Mesenchymal stem cell (in vitro differentiated cells and primary cell): ENCODE results near the gene DRAXIN.

Experiments used
- DNase-seq: peaks from one replicate; pipeline ENCODE4 v3.0.0-alpha.2; 2013
- H2AFZ ChIP-seq: one replicate; pipeline ENCODE4 v1.6.1; 2013; ENCODE audit warnings: low read depth, mild to moderate bottlenecking, control low read depth, inconsistent platforms, low read length, moderate library complexity
- H2AK5ac ChIP-seq: 2 replicates; pipeline ENCODE4 v1.6.1; 2013; ENCODE audit warnings: low read length, moderate library complexity, mild to moderate bottlenecking, inconsistent platforms; ENCODE audit not compliant: severe bottlenecking
- H2BK120ac ChIP-seq: one replicate; pipeline ENCODE4 v1.6.1; 2013; ENCODE audit warnings: low read depth, mild to moderate bottlenecking, inconsistent platforms, low read length, moderate library complexity
- H2BK12ac ChIP-seq, 2 experiments: one replicate each; pipeline ENCODE4 v1.6.1; 2013; ENCODE audit warnings: inconsistent platforms in 2 of 2, low read length in 2 of 2, mild to moderate bottlenecking in 2 of 2, moderate library complexity in 2 of 2, control low read depth in 1 of 2
- H2BK15ac ChIP-seq: one replicate; pipeline ENCODE4 v1.6.1; 2013; ENCODE audit warnings: mild to moderate bottlenecking, low read depth, inconsistent platforms; ENCODE audit not compliant: poor library complexity, severe bottlenecking
- H2BK5ac ChIP-seq: 2 replicates; pipeline ENCODE4 v1.6.1; 2013; ENCODE audit warnings: low read depth, mild to moderate bottlenecking, low read length, control low read depth, inconsistent platforms; ENCODE audit not compliant: poor library complexity, severe bottlenecking
- H3K14ac ChIP-seq, 2 experiments: one replicate each; pipeline ENCODE4 v1.6.1; 2013; ENCODE audit warnings: inconsistent platforms in 2 of 2, low read length in 2 of 2, control low read depth in 1 of 2, mild to moderate bottlenecking in 1 of 2, moderate library complexity in 1 of 2
- H3K18ac ChIP-seq, 2 experiments: one replicate each; pipeline ENCODE4 v1.6.1; 2013; ENCODE audit warnings: inconsistent platforms in 2 of 2, low read length in 2 of 2, control low read depth in 1 of 2, low read depth in 1 of 2, mild to moderate bottlenecking in 1 of 2
- H3K23ac ChIP-seq, 2 experiments: one replicate each; pipeline ENCODE4 v1.6.1; 2013; ENCODE audit warnings: inconsistent platforms in 2 of 2, low read length in 2 of 2, mild to moderate bottlenecking in 2 of 2, moderate library complexity in 2 of 2, control low read depth in 1 of 2
- H3K27ac ChIP-seq: 2 replicates; pipeline ENCODE4 v1.5.1; 2013; ENCODE audit warnings: mild to moderate bottlenecking, moderate library complexity, low read length, control low read depth, inconsistent platforms; ENCODE audit not compliant: poor library complexity, severe bottlenecking
- H3K27me3 ChIP-seq, 2 experiments: 2 replicates each; pipeline versions ENCODE4 v1.6.1 to v1.7.0; 2013; ENCODE audit warnings: low read length in 2 of 2, mild to moderate bottlenecking in 2 of 2, moderate library complexity in 2 of 2, control low read depth in 1 of 2, inconsistent platforms in 1 of 2; ENCODE audit not compliant: control insufficient read depth in 1 of 2, insufficient read depth in 1 of 2
- H3K36me3 ChIP-seq, 2 experiments: 2 replicates each; pipeline versions ENCODE4 v1.6.1 to v1.7.0; 2013; ENCODE audit warnings: low read length in 2 of 2, control low read depth in 1 of 2, inconsistent platforms in 1 of 2, low read depth in 1 of 2, mild to moderate bottlenecking in 1 of 2; ENCODE audit not compliant: insufficient read depth in 2 of 2, control insufficient read depth in 1 of 2
- H3K4ac ChIP-seq, 2 experiments: one replicate each; pipeline ENCODE4 v1.6.1; 2013; ENCODE audit warnings: inconsistent platforms in 2 of 2, low read length in 2 of 2, mild to moderate bottlenecking in 2 of 2, moderate library complexity in 2 of 2, control low read depth in 1 of 2, low read depth in 1 of 2
- H3K4me1 ChIP-seq: 2 replicates; pipeline ENCODE4 v1.6.1; 2013; ENCODE audit warnings: low read depth, low read length, control low read depth; ENCODE audit not compliant: control insufficient read depth, insufficient read depth
- H3K4me2 ChIP-seq: 2 replicates; pipeline ENCODE4 v1.6.1; 2013; ENCODE audit warnings: low read length, mild to moderate bottlenecking, inconsistent platforms; ENCODE audit not compliant: poor library complexity, severe bottlenecking
- H3K4me3 ChIP-seq, 2 experiments: 2 replicates each; pipeline versions ENCODE4 v1.5.1 to v1.7.0; 2013; ENCODE audit warnings: low read length in 2 of 2, mild to moderate bottlenecking in 2 of 2, control low read depth in 1 of 2, low read depth in 1 of 2; ENCODE audit not compliant: insufficient read depth in 1 of 2
- H3K79me1 ChIP-seq: replicated peaks from 2 replicates; pipeline ENCODE4 v1.6.1; 2013; ENCODE audit warnings: mild to moderate bottlenecking, control low read depth, low read length, inconsistent platforms; ENCODE audit not compliant: poor library complexity, severe bottlenecking
- H3K9ac ChIP-seq: 2 replicates; pipeline ENCODE4 v1.7.0; 2013; ENCODE audit warnings: mild to moderate bottlenecking, low read length, moderate library complexity
- H3K9me3 ChIP-seq: 2 replicates; pipeline ENCODE4 v1.7.0; 2013; ENCODE audit warnings: mild to moderate bottlenecking, low read length; ENCODE audit not compliant: control insufficient read depth
- H4K8ac ChIP-seq: one replicate; pipeline ENCODE4 v1.6.1; 2013; ENCODE audit warnings: inconsistent platforms, mild to moderate bottlenecking, low read length, moderate library complexity
- H4K91ac ChIP-seq: one replicate; pipeline ENCODE4 v1.6.1; 2013; ENCODE audit warnings: mild to moderate bottlenecking, low read length, inconsistent platforms
- WGBS: methylation state at CpG from one replicate; pipeline ENCODE4 v1.1.7; 2013; ENCODE audit warnings: mixed read lengths; 5-methylcytosine and 5-hydroxymethylcytosine counted together

DRAXIN gene

DNA sequence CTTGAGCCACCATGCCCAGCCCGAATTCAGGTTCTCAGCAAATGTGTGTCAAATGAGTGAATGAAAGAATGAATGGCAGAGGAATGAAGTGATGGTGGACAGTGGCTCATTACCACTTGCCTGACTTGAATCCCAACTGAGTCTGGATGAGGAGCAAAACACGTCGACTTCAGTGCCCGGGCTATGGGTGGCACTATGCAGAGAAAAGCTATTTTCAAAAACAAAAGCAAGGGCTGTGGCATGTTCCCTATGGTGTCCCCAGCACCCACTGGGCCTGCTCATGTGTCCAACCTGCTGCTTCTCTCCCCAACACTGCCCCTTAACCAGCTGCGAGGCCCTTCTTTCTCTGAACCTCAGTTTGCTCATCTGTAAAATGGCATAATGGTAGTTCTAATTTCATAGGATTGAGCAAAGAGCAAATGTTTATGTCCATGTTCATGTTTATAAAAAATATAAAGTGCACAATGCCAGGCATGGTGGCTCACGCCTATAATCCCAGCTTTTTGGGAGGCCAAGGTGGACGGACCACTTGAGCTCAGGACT lies 6.2 kb upstream of the DRAXIN start:
- 90% methylated on average over 6 of the region's 7 CpGs for WGBS
- no peak overlapping the region for H2BK120ac ChIP-seq

GRCh38 chr1:11688506-11688905 lies 3.0 kb upstream of the DRAXIN start:
- Histone ChIP-seq H3K36me3 (no peaks in the 10 kb centered on the region), H3K18ac (no peak overlapping the region), H4K8ac (no peak overlapping the region), H2AK5ac (no peak overlapping the region), H3K4me3 (no peak overlapping the region), H3K4ac (no peak overlapping the region), H3K9me3 (no peaks in the 10 kb centered on the region), H2AFZ (no peak overlapping the region), H3K27me3 (peaks cover 59 to 67% of the 10 kb centered on the region in 2 experiments), H3K4me1 (peaks cover 25% of the 10 kb centered on the region), H3K79me1 (no peaks in the 10 kb centered on the region), H2BK15ac (no peak overlapping the region), H3K23ac (no peak overlapping the region), H3K4me2 (no peak overlapping the region), H2BK12ac (no peak overlapping the region), H4K91ac (no peak overlapping the region), H2BK120ac (no peak overlapping the region), H2BK5ac (no peak overlapping the region), H3K27ac (no peak overlapping the region), H3K9ac (no peak overlapping the region), H3K14ac (no peak overlapping the region)
- DNase-seq = no peak
- 94% methylated on average over 4 of the region's 4 CpGs for WGBS

More for the DNA sequence above, 6.2 kb upstream of the DRAXIN start:
- no peak overlapping the region for H2BK15ac ChIP-seq
- H2BK12ac ChIP-seq = no peak overlapping the region
- H2AFZ ChIP-seq = no peak overlapping the region
- H3K79me1 ChIP-seq = peaks cover 4% of the 10 kb centered on the region
- no peak overlapping the region for H3K18ac ChIP-seq
- H4K91ac ChIP-seq = no peak overlapping the region
- H3K9ac ChIP-seq = no peak overlapping the region
- no peak for DNase-seq
- H3K9me3 ChIP-seq = no peaks in the 10 kb centered on the region
- no peak overlapping the region for H3K4ac ChIP-seq
- H3K36me3 ChIP-seq = no peaks in the 10 kb centered on the region
- no peak overlapping the region for H3K14ac ChIP-seq
- peaks cover 34 to 53% of the 10 kb centered on the region in 2 experiments for H3K27me3 ChIP-seq
- H3K4me3 ChIP-seq = no peak overlapping the region
- H2AK5ac ChIP-seq = no peak overlapping the region
- no peak overlapping the region for H4K8ac ChIP-seq
- H3K4me1 ChIP-seq = peaks cover 13% of the 10 kb centered on the region
- H2BK5ac ChIP-seq = no peak overlapping the region
- no peak overlapping the region for H3K23ac ChIP-seq
- no peak overlapping the region for H3K27ac ChIP-seq
- H3K4me2 ChIP-seq = no peak overlapping the region

DNA sequence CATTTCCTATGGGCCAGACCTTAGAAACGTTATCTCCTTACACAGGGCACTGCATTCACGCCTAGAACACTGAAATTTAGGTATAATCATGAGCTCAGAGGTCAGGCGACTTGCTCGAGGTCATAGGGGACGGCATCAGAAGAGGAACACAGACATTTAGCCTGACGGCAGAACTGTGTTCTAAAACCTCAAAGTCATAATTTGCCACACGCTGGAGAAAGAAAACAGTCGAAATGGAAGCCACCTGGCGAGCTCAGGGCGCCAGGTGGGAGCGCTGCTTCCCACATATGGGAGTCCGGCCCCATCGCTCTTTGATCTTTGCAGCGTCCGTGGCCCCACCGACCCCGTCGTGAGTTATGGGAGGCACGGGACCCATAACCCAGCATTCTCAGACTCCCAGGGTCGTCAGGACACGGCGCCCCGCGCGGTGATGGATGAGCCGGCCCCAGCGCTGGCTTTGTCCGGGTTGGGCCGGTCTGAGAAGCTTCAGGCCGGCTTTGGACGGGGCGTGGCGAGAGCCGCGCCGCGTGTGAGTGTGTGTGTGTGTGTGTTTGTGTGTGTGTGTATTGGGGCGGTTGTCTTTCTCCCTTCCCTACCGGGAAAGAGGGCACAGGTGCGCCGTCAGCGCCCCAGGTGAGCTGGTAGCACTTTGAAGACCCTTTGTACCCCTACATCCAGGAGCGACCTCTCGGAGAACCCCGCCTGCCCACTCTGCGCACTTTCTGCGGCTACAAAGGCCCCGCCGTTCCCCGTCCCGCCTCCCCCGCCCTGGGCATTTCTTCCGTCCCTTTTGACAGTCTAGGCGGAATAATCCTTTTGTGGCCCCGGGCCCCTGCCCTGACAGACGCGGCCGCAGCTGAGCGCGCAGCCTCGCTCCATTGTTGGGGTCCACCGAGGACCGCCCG lies 861 bp upstream of the DRAXIN start:
- Histone ChIP-seq H4K91ac (no peak overlapping the region), H3K23ac (no peak overlapping the region), H3K4me2 (peak overlapping the region; percentile 62), H3K79me1 (no peaks in the 10 kb centered on the region), H3K4me1 (peaks cover 29% of the 10 kb centered on the region), H4K8ac (no peak overlapping the region), H3K9ac (peak overlapping the region; percentile 11), H3K4me3 (peak overlapping the region in 1 of 2 experiments; percentile 28), H3K14ac (no peak overlapping the region), H2BK15ac (no peak overlapping the region), H3K18ac (no peak overlapping the region), H2AK5ac (no peak overlapping the region), H3K27ac (no peak overlapping the region), H3K36me3 (no peaks in the 10 kb centered on the region), H2BK12ac (no peak overlapping the region), H2AFZ (no peak overlapping the region), H2BK5ac (no peak overlapping the region), H3K27me3 (peaks cover 67 to 70% of the 10 kb centered on the region in 2 experiments), H3K4ac (no peak overlapping the region), H2BK120ac (no peak overlapping the region), H3K9me3 (no peaks in the 10 kb centered on the region)
- 4% methylated on average over 54 of the region's 64 CpGs for WGBS
- no peak for DNase-seq

DNA sequence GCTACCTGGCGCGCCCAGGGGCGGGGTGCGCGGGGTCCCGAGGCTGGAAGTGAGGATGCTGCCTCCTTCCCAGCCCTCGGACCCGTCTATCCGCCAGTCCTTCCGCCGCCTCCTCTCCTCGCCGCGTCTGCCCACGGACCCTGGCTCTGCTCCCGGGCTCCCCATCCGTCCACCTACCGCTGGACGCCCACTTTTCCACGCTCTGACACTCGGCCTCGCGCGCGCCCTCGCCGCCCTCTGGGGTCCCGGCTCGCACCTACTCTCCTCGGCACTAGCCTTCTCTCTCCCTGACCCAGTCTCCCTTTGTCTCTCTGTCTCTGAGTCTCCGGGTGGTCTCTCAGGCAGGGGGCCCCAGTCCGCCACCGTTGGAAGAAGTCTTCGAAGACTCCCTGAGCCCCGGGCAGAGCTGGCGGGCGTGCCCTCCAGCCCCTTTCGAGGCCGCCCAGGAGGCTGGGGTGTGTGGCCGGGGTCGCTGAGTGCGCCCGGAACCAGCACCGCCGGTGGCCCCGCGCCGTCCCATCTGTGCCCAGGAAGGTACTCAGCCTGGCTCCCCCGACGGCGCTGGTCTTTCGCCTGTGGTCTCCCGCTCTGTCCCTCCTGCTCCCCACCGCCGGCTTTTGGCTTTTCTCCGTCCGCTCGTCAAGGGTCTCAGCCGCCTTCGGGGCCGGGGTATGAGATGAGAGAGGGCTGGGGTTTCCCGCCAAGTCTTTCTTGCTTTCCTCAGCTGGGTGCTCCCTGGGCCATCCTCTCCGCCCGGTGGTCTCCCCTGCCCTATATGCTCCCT lies 610 bp downstream of the DRAXIN start:
- no peak overlapping the region for H2AK5ac ChIP-seq
- H3K79me1 ChIP-seq = no peaks in the 10 kb centered on the region
- H4K8ac ChIP-seq = no peak overlapping the region
- H3K9ac ChIP-seq = no peak overlapping the region
- H3K18ac ChIP-seq = no peak overlapping the region
- H3K9me3 ChIP-seq = no peaks in the 10 kb centered on the region
- no peak overlapping the region for H3K27ac ChIP-seq
- no peak overlapping the region for H3K14ac ChIP-seq
- H3K4me2 ChIP-seq = no peak overlapping the region
- H4K91ac ChIP-seq = no peak overlapping the region
- H3K27me3 ChIP-seq = peaks cover 72 to 73% of the 10 kb centered on the region in 2 experiments
- no peak overlapping the region for H3K4me3 ChIP-seq
- H3K4ac ChIP-seq = no peak overlapping the region
- peaks cover 29% of the 10 kb centered on the region for H3K4me1 ChIP-seq
- no peak overlapping the region for H2BK5ac ChIP-seq
- WGBS = 7% methylated on average over 58 of the region's 64 CpGs
- H3K23ac ChIP-seq = no peak overlapping the region
- no peak overlapping the region for H2BK12ac ChIP-seq
- H2AFZ ChIP-seq = no peak overlapping the region
- no peak overlapping the region for H2BK120ac ChIP-seq
- no peak for DNase-seq
- peaks cover 0 to 3% of the 10 kb centered on the region in 2 experiments for H3K36me3 ChIP-seq
- no peak overlapping the region for H2BK15ac ChIP-seq
